ENCODE measurements around the gene RAB44.
A peak's percentile ranks its signal among the peaks of the same experiment; 100 is the strongest.

The RAB44 gene

GRCh38 chr6:36769183-36769675 lies 71.6 kb downstream of the RAB44 start:
- Mint-ChIP-seq H3K9me3 (no peaks in the 10 kb centered on the region), H3K27ac (peak overlapping the region; percentile 92), H3K4me1 (peaks cover 55% of the 10 kb centered on the region), H3K4me3 (peak overlapping the region; percentile 59), H3K36me3 (peaks cover 4% of the 10 kb centered on the region)
- peak; percentile 19 for ATAC-seq
- DNase-seq (ENCODE audit: low spot score in 2 of 2): no peak

- H3K4me3 Mint-ChIP-seq: peak overlapping the region; percentile 59
- ATAC-seq (peak; percentile 60), DNase-seq (ENCODE audit: low spot score in 2 of 2) (peak in 1 of 2 donors; percentile 71)
- H3K9me3 Mint-ChIP-seq: no peaks in the 10 kb centered on the region
- H3K4me1 Mint-ChIP-seq: peaks cover 58% of the 10 kb centered on the region
- peaks cover 4% of the 10 kb centered on the region for H3K36me3 Mint-ChIP-seq
- peak overlapping the region; percentile 92 for H3K27ac Mint-ChIP-seq
Observed at GRCh38 chr6:36769676-36770499, 72.3 kb downstream of the RAB44 start.

- Mint-ChIP-seq H3K27ac (peak overlapping the region; percentile 92), H3K9me3 (no peaks in the 10 kb centered on the region), H3K4me3 (peak overlapping the region; percentile 59), H3K36me3 (peaks cover 4% of the 10 kb centered on the region), H3K4me1 (peaks cover 66% of the 10 kb centered on the region)
- no peak for DNase-seq (ENCODE audit: low spot score in 2 of 2)
- ATAC-seq: no peak
Observed at GRCh38 chr6:36771145-36771544, 73.5 kb downstream of the RAB44 start.

- Mint-ChIP-seq H3K27ac (peak overlapping the region; percentile 92), H3K36me3 (peaks cover 4% of the 10 kb centered on the region), H3K4me1 (peaks cover 62% of the 10 kb centered on the region), H3K9me3 (no peaks in the 10 kb centered on the region), H3K4me3 (no peak overlapping the region)
- no peak for ATAC-seq
- DNase-seq (ENCODE audit: low spot score in 2 of 2): no peak
Observed at GRCh38 chr6:36772397-36772796, 74.8 kb downstream of the RAB44 start.

GRCh38 chr6:36774331-36774730 lies 76.7 kb downstream of the RAB44 start:
- no peaks in the 10 kb centered on the region for H3K9me3 Mint-ChIP-seq
- DNase-seq (ENCODE audit: low spot score in 2 of 2) (no peak), ATAC-seq (no peak)
- no peak overlapping the region for H3K27ac Mint-ChIP-seq
- H3K4me1 Mint-ChIP-seq: peaks cover 52% of the 10 kb centered on the region
- no peak overlapping the region for H3K4me3 Mint-ChIP-seq
- peaks cover 4% of the 10 kb centered on the region for H3K36me3 Mint-ChIP-seq

GRCh38 chr6:36776167-36776566 lies 78.5 kb downstream of the RAB44 start:
- Mint-ChIP-seq H3K36me3 (no peaks in the 10 kb centered on the region), H3K9me3 (no peaks in the 10 kb centered on the region), H3K4me3 (no peak overlapping the region), H3K27ac (no peak overlapping the region), H3K4me1 (peaks cover 34% of the 10 kb centered on the region)
- ATAC-seq (no peak), DNase-seq (ENCODE audit: low spot score in 2 of 2) (peak in 1 of 2 donors; percentile 43)

- Mint-ChIP-seq H3K4me1 (peaks cover 25% of the 10 kb centered on the region), H3K36me3 (no peaks in the 10 kb centered on the region), H3K4me3 (no peak overlapping the region)
Observed at GRCh38 chr6:36777801-36778200, 80.2 kb downstream of the RAB44 start.

GRCh38 chr6:36779227-36779626 lies 81.6 kb downstream of the RAB44 start:
- DNase-seq (ENCODE audit: low spot score in 2 of 2) (no peak), ATAC-seq (peak; percentile 51)
- H3K27ac Mint-ChIP-seq: no peak overlapping the region
- no peaks in the 10 kb centered on the region for H3K9me3 Mint-ChIP-seq
- no peaks in the 10 kb centered on the region for H3K36me3 Mint-ChIP-seq
- H3K4me3 Mint-ChIP-seq: no peak overlapping the region
- peaks cover 27% of the 10 kb centered on the region for H3K4me1 Mint-ChIP-seq

More at GRCh38 chr6:36777801-36778200, 80.2 kb downstream of the RAB44 start:
- DNase-seq (ENCODE audit: low spot score in 2 of 2) (no peak), ATAC-seq (no peak)
- Mint-ChIP-seq H3K9me3 (no peaks in the 10 kb centered on the region), H3K27ac (peak overlapping the region; percentile 68)

- Mint-ChIP-seq H3K36me3 (no peaks in the 10 kb centered on the region), H3K9me3 (no peaks in the 10 kb centered on the region), H3K4me1 (peaks cover 18% of the 10 kb centered on the region), H3K4me3 (no peak overlapping the region), H3K27ac (peak overlapping the region; percentile 26)
- DNase-seq (ENCODE audit: low spot score in 2 of 2) (no peak), ATAC-seq (no peak)
Observed at GRCh38 chr6:36780442-36781177, 83.0 kb downstream of the RAB44 start.

- ATAC-seq (no peak), DNase-seq (ENCODE audit: low spot score in 2 of 2) (no peak)
- peaks cover 13% of the 10 kb centered on the region for H3K4me1 Mint-ChIP-seq
- no peaks in the 10 kb centered on the region for H3K36me3 Mint-ChIP-seq
- H3K27ac Mint-ChIP-seq: peak overlapping the region; percentile 26
- H3K4me3 Mint-ChIP-seq: no peak overlapping the region
- H3K9me3 Mint-ChIP-seq: no peaks in the 10 kb centered on the region
Observed at GRCh38 chr6:36781669-36782068, 84.0 kb downstream of the RAB44 start.

Data from stimulated activated effector memory CD8-positive, alpha-beta T cell treated with anti-CD3 and anti-CD28 coated beads, Interleukin-12 subunit alpha, Interleukin-12 subunit beta, amount 100 ng/mL, for 72 hours (primary cell).